H1 (cell line): ENCODE data around the gene RER1. TPM values are rescaled to one million over a fixed set of nuclear protein-coding genes. Genes with fewer than 3 reads are reported as not detected.

Source experiments
- CTCF ChIA-PET: fragments of 300-600 bp; sonication (Branson Sonifier 250); formaldehyde crosslinking; loops from one replicate; lab custom pipeline; 2021; ENCODE audit not compliant: partially characterized antibody; lab: Charles Lee
- POLR2A ChIA-PET: fragments of 300-600 bp; sonication (Branson Sonifier 250); formaldehyde crosslinking; loops from one replicate; lab custom pipeline; 2021; ENCODE audit warnings: inconsistent platforms; ENCODE audit not compliant: partially characterized antibody; lab: Charles Lee
- DNase-seq, 2 experiments: peaks; one replicate each; pipeline versions ENCODE4 v3.0.0 to v3.0.0-alpha.2; 2010 to 2022; ENCODE audit warnings: low spot score in 2 of 2, low read depth in 1 of 2, mixed read lengths in 1 of 2
- FAIRE-seq: peaks from 2 replicates; lab custom pipeline; 2011; peaks lifted over from hg19 to GRCh38; lab: Jason Lieb, UNC
- H2AFZ ChIP-seq: 2 replicates; pipeline ENCODE4 v1.8.1; 2012; ENCODE audit warnings: low read length, inconsistent platforms
- H2AK5ac ChIP-seq: 2 replicates; pipeline ENCODE4 v1.6.1; 2013; ENCODE audit warnings: low read depth, low read length
- H2BK120ac ChIP-seq: replicated peaks from 2 replicates; pipeline ENCODE3; 2013; ENCODE audit warnings: low read depth, low read length, inconsistent platforms
- H2BK12ac ChIP-seq: 2 replicates; pipeline ENCODE4 v1.6.1; 2013; ENCODE audit warnings: low read depth, low read length
- H2BK15ac ChIP-seq: 2 replicates; pipeline ENCODE4 v1.6.1; 2013; ENCODE audit warnings: low read length
- H2BK20ac ChIP-seq: 2 replicates; pipeline ENCODE4 v1.6.1; 2013; ENCODE audit warnings: low read length
- H2BK5ac ChIP-seq: 2 replicates; pipeline ENCODE4 v1.6.1; 2013; ENCODE audit warnings: low read depth, low read length
- H3K14ac ChIP-seq: 2 replicates; pipeline ENCODE4 v1.6.1; 2013; ENCODE audit warnings: inconsistent platforms; ENCODE audit not compliant: insufficient read length
- H3K18ac ChIP-seq: 2 replicates; pipeline ENCODE4 v1.6.1; 2013; ENCODE audit warnings: low read length; ENCODE audit errors: extremely low read depth
- H3K23ac ChIP-seq: 2 replicates; pipeline ENCODE4 v1.6.1; 2013; ENCODE audit warnings: inconsistent platforms; ENCODE audit not compliant: insufficient read length
- H3K23me2 ChIP-seq: 2 replicates; pipeline ENCODE4 v1.6.1; 2013; ENCODE audit warnings: low read depth, low read length
- H3K27ac ChIP-seq: 2 replicates; pipeline ENCODE4 v1.6.1; 2011; ENCODE audit warnings: low read depth, low read length, inconsistent platforms
- H3K27me3 ChIP-seq, 4 experiments: replicated peaks in 1 of 4; 1 replicate in 1 of 4; 2 replicates in 3 of 4; pipeline versions ENCODE4 v1.6.1 to v1.8.1; 2011 to 2013; ENCODE audit warnings: low read length in 3 of 4, mild to moderate bottlenecking in 3 of 4, inconsistent platforms in 2 of 4, mixed read lengths in 2 of 4, moderate library complexity in 1 of 4; ENCODE audit not compliant: control insufficient read depth in 3 of 4, insufficient read depth in 3 of 4; ENCODE audit errors: extremely low read depth in 1 of 4
- H3K36me3 ChIP-seq, 4 experiments: 2 replicates each; pipeline versions ENCODE4 v1.6.1 to v1.8.1; 2011 to 2013; ENCODE audit warnings: mild to moderate bottlenecking in 4 of 4, low read length in 3 of 4, moderate library complexity in 2 of 4, control low read depth in 1 of 4, inconsistent platforms in 1 of 4; ENCODE audit not compliant: insufficient read depth in 4 of 4, control insufficient read depth in 2 of 4
- H3K4ac ChIP-seq: replicated peaks from 2 replicates; pipeline ENCODE3; 2013; ENCODE audit warnings: low read length, low read depth, mixed read lengths, inconsistent platforms; ENCODE audit not compliant: insufficient read length
- H3K4me1 ChIP-seq, 4 experiments: replicated peaks in 1 of 4; 1 replicate in 1 of 4; 2 replicates in 3 of 4; pipeline versions ENCODE4 v1.6.1 to v1.8.1; 2011 to 2013; ENCODE audit warnings: low read length in 3 of 4, inconsistent platforms in 2 of 4, mixed read lengths in 1 of 4; ENCODE audit not compliant: insufficient read depth in 4 of 4, control insufficient read depth in 3 of 4
- H3K4me2 ChIP-seq, 2 experiments: 2 replicates each; pipeline versions ENCODE4 v1.6.1 to v1.8.1; 2011 to 2013; ENCODE audit warnings: low read depth in 2 of 2, low read length in 2 of 2, control low read depth in 1 of 2, inconsistent platforms in 1 of 2, mild to moderate bottlenecking in 1 of 2; ENCODE audit not compliant: insufficient read depth in 1 of 2
- H3K4me3 ChIP-seq, 4 experiments: fragments of 200-600, 300-600 bp in 1 of 4; sonication (generic), shearing (Covaris generic), sonication (Bioruptor Twin) in 1 of 4; 2 replicates each; pipeline versions ENCODE4 v1.5.1 to v1.8.1; 2011 to 2016; ENCODE audit warnings: low read length in 4 of 4, low read depth in 3 of 4, control low read depth in 2 of 4, inconsistent platforms in 2 of 4, mild to moderate bottlenecking in 2 of 4, mixed read lengths in 1 of 4, moderate library complexity in 1 of 4; ENCODE audit not compliant: insufficient read depth in 2 of 4; ENCODE audit errors: extremely low read depth in 1 of 4
- H3K56ac ChIP-seq: replicated peaks from 2 replicates; pipeline ENCODE3; 2013; ENCODE audit warnings: low read depth, mild to moderate bottlenecking, mixed read lengths, low read length, inconsistent platforms; ENCODE audit not compliant: insufficient read length
- H3K79me1 ChIP-seq: 2 replicates; pipeline ENCODE4 v1.6.1; 2013; ENCODE audit warnings: low read depth, low read length, control low read depth
- H3K79me2 ChIP-seq, 2 experiments: 2 replicates each; pipeline versions ENCODE4 v1.6.1 to v1.8.1; 2012 to 2013; ENCODE audit warnings: low read length in 2 of 2, mild to moderate bottlenecking in 2 of 2, inconsistent platforms in 1 of 2; ENCODE audit not compliant: insufficient read depth in 2 of 2, control insufficient read depth in 1 of 2
- H3K9ac ChIP-seq, 4 experiments: replicated peaks in 1 of 4; 1 replicate in 1 of 4; 2 replicates in 3 of 4; pipeline versions ENCODE4 v1.6.1 to v1.8.1; 2011 to 2013; ENCODE audit warnings: low read depth in 3 of 4, low read length in 3 of 4, control low read depth in 2 of 4, mild to moderate bottlenecking in 2 of 4, moderate library complexity in 2 of 4, inconsistent platforms in 1 of 4; ENCODE audit errors: extremely low read depth in 1 of 4
- H3K9me3 ChIP-seq, 2 experiments: 2 replicates each; pipeline versions ENCODE4 v1.6.1 to v1.8.1; 2012 to 2013; ENCODE audit warnings: mild to moderate bottlenecking in 2 of 2, moderate library complexity in 2 of 2, control low read depth in 1 of 2, inconsistent platforms in 1 of 2, low read depth in 1 of 2, low read length in 1 of 2, mixed read lengths in 1 of 2; ENCODE audit not compliant: insufficient read depth in 2 of 2
- H4K20me1 ChIP-seq, 2 experiments: replicated peaks in 1 of 2; 2 replicates each; pipeline versions ENCODE3 to v1.8.1; 2011 to 2013; ENCODE audit warnings: inconsistent platforms in 2 of 2, low read length in 2 of 2, mild to moderate bottlenecking in 1 of 2; ENCODE audit not compliant: insufficient read depth in 2 of 2, control insufficient read depth in 1 of 2
- H4K5ac ChIP-seq: 2 replicates; pipeline ENCODE4 v1.6.1; 2013; ENCODE audit warnings: low read length, low read depth, mixed read lengths, inconsistent platforms; ENCODE audit not compliant: insufficient read length
- H4K8ac ChIP-seq: 2 replicates; pipeline ENCODE4 v1.8.0; 2013; ENCODE audit warnings: mild to moderate bottlenecking, moderate library complexity, low read length, inconsistent platforms; ENCODE audit not compliant: insufficient read depth; ENCODE audit errors: extremely low read depth
- H4K91ac ChIP-seq: replicated peaks from 2 replicates; pipeline ENCODE3; 2013; ENCODE audit warnings: low read length, mixed read lengths, inconsistent platforms; ENCODE audit not compliant: insufficient read length
- BCL11A ChIP-seq, 2 experiments: IDR thresholded peaks; one replicate each; pipeline ENCODE4 v1.6.1; 2011; ENCODE audit warnings: low read depth in 2 of 2, low read length in 2 of 2, mild to moderate bottlenecking in 2 of 2
- CEBPB ChIP-seq: IDR thresholded peaks from 2 replicates; pipeline ENCODE4 v1.6.1; 2012; ENCODE audit warnings: low read depth, low read length
- CTBP2 ChIP-seq: IDR thresholded peaks from 2 replicates; pipeline ENCODE4 v1.7.0; 2011; ENCODE audit warnings: borderline replicate concordance, mild to moderate bottlenecking, moderate library complexity, mixed read lengths, low read length; ENCODE audit not compliant: insufficient read depth, insufficient read length
- CTCF ChIP-seq, 3 experiments: IDR thresholded peaks; 1 replicate in 2 of 3; 2 replicates in 1 of 3; pipeline versions ENCODE4 v1.5.1 to v1.6.1; 2011; ENCODE audit warnings: low read length in 3 of 3, mild to moderate bottlenecking in 3 of 3, inconsistent platforms in 2 of 3, low read depth in 1 of 3, moderate library complexity in 1 of 3; ENCODE audit not compliant: insufficient read depth in 1 of 3; ENCODE audit errors: control extremely low read depth in 1 of 3
- RNF2 ChIP-seq: fragments of 200-900, 300-1000 bp; sonication (generic); IDR thresholded peaks from 2 replicates; pipeline ENCODE4 v1.7.1; 2016; ENCODE audit warnings: borderline replicate concordance, low read depth, mild to moderate bottlenecking, antibody characterized with exemption, low read length; ENCODE audit not compliant: poor library complexity, severe bottlenecking; ENCODE audit errors: missing control alignments
- SIX5 ChIP-seq: IDR thresholded peaks from 2 replicates; pipeline ENCODE4 v1.6.1; 2011; ENCODE audit warnings: mild to moderate bottlenecking, low read depth, low read length
- TAF7 ChIP-seq: optimal IDR thresholded peaks from 2 replicates; pipeline ENCODE3; 2011; ENCODE audit warnings: low read depth, mild to moderate bottlenecking, inconsistent platforms, low read length, moderate library complexity, borderline replicate concordance
- TEAD4 ChIP-seq: IDR thresholded peaks from 2 replicates; pipeline ENCODE4 v1.6.1; 2012; ENCODE audit warnings: low read depth, low read length, inconsistent platforms, mixed read lengths
- WGBS, 2 experiments: shearing (Covaris generic) in 1 of 2; methylation state at CpG; one replicate each; pipeline versions ENCODE4 v1.1.6 to v1.1.7; 2013 to 2015; ENCODE audit warnings: low lambda C conversion rate in 2 of 2, mixed read lengths in 2 of 2, inconsistent platforms in 1 of 2, low coverage in 1 of 2, missing lambda C conversion rate in 1 of 2; ENCODE audit not compliant: insufficient replicate concordance in 2 of 2, insufficient coverage in 1 of 2, insufficient read length in 1 of 2; ENCODE audit errors: extremely low coverage in 1 of 2, missing lambda C conversion rate in 1 of 2; 5-methylcytosine and 5-hydroxymethylcytosine counted together
- polyA plus RNA-seq, 7 experiments: library from polyadenylated mRNA; depleted of rRNA in 3 of 7; stranded (reverse) in 5 of 7; unstranded in 2 of 7; fragments of >200 nt in 5 of 7; fragments of 200-250 nt in 2 of 7; gene quantifications; 1 replicate in 5 of 7; 2 replicates in 1 of 7; 4 replicates in 1 of 7; pipeline versions ENCODE4 v1.2.1 to v1.2.3, GENCODE V29; 2011 to 2013; ENCODE audit warnings: missing spikeins in 2 of 7, mixed read lengths in 2 of 7
- total RNA-seq: library from RNA; stranded (reverse); fragmentation: NEBNext Ultra II Directional; extraction: Animal tissue kit (Norgen Biotek cat#: 25700); gene quantifications from 2 replicates; pipeline ENCODE4 v1.2.1, GENCODE V29; 2021

Gene RER1
- total and polyA plus RNA-seq, 2 of the 8 experiments (the other 6 are each of a cell fraction or from before 2014, with no cell fraction given) = 102 to 134 TPM

- Histone ChIP-seq H4K5ac (no peak overlapping the region), H3K27me3 (no peaks in the 10 kb centered on the region), H3K36me3 (no peaks in the 10 kb centered on the region), H2BK15ac (no peak overlapping the region), H2BK5ac (no peak overlapping the region), H4K20me1 (no peaks in the 10 kb centered on the region), H3K9ac (no peak overlapping the region), H3K9me3 (no peaks in the 10 kb centered on the region), H3K27ac (no peak overlapping the region), H3K56ac (no peak overlapping the region), H4K91ac (no peak overlapping the region), H2BK12ac (no peak overlapping the region), H3K4me3 (no peak overlapping the region), H3K4me1 (no peaks in the 10 kb centered on the region), H3K14ac (no peak overlapping the region), H3K4me2 (no peak overlapping the region), H3K23ac (no peak overlapping the region), H3K23me2 (no peaks in the 10 kb centered on the region), H2BK120ac (no peak overlapping the region), H3K79me2 (no peaks in the 10 kb centered on the region), H3K4ac (no peak overlapping the region), H2BK20ac (no peak overlapping the region), H2AK5ac (no peak overlapping the region), H4K8ac (no peak overlapping the region; the same call in 1 of the 2 replicates), H2AFZ (no peak overlapping the region), H3K18ac (no peak overlapping the region), H3K79me1 (no peaks in the 10 kb centered on the region)
- no peak for DNase-seq
- FAIRE-seq = no peak
- TF ChIP-seq TEAD4 (no peak), BCL11A (IDR thresholded peaks at IDR 0.05; ENCODE audit: low read depth in 2 of 2, low read length in 2 of 2) (no peak), TAF7 (no peak), CEBPB (no peak), SIX5 (no peak), CTBP2 (no peak), RNF2 (no peak), CTCF (IDR thresholded peaks at IDR 0.05; ENCODE audit: control extremely low read depth in 1 of 3, insufficient read depth in 1 of 3, low read depth in 1 of 3, low read length in 3 of 3) (no peak)
- 92% methylated on average over 17 of the region's 17 CpGs; no CpG with 5 or more reads in 1 of the 2 experiments for WGBS, 2 experiments
- ChIA-PET POLR2A (no interaction called here), CTCF (interaction anchor here (0.8 to 2.3 kb wide), 4 partner anchors 13 to 179 kb away, joined by 3 to 15 read pairs (median 4); partner anchors contain the start of gene FAAP20)
These were observed 17.1 kb upstream of the RER1 start for GRCh38 chr1:2374252-2375155.
